ELF-1 (cell line): ENCODE measurements around the gene KRT10.
"Not testable (repeated sequence)": the region's sequence is repeated elsewhere in the genome, so short reads cannot be mapped to it uniquely, and the experiment has no call there.

Experiments used
- DNase-seq: peaks from one replicate; pipeline ENCODE4 v3.0.0-alpha.2; 2016; ENCODE audit warnings: low read depth, low spot score

The KRT10 gene

GRCh38 chr17:40822132-40822812 lies at the start of gene KRT10:
Gene KRT10 (minus strand): TSS chr17:40822614. CDS start chr17:40822585, 29 bp downstream.
- DNase-seq: no peak

- no peak for DNase-seq
Observed at GRCh38 chr17:40871316-40871715, 48.9 kb upstream of the KRT10 start.

DNA sequence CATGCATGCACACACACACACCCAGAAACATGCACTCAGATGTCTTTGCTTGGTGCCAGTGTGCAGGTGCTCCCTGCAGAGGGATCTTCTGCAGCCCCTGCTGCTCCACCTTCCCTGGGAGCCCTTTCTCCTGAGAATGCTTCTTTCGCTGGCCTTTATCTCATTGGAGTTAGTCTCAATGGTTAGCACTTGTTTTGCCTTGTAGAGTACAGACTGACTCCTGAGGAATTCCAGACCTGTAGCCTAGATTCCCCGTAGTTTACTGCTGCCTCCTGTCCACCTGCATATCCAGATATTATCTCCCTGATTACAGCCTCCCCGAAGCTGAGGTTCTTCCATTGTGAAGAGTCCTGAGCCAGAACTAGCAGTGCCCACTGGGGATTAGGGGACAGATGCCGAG lies 47.7 kb upstream of the KRT10 start:
- peak; percentile 18 for DNase-seq

DNA sequence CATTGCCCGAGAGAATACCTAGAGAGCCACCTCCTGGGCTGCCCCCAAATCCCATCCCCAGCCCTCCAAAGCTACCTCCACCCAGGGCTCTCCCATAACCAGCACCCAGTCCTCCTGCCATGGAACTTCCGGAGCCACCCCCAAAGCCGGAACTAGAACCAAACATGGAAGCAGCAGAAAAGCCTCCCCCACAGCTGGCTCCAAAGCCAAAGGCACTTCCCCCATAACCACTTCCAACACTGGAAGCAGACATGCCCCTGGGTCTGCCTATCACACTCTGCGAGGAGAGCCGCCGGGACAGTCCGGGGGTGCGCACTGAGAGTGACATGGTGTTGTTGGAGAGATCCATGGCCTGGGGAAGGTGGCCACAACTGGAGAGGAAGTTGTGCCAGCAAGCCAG lies 44.4 kb upstream of the KRT10 start, which contains the start of gene KRT12:
KRT12 (minus strand) TSS at position 386 of the 400 bp plus-strand sequence; CDS start at position 349, 37 bp downstream.
- no peak for DNase-seq

- no peak for DNase-seq
Observed at GRCh38 chr17:40864661-40865390, 42.4 kb upstream of the KRT10 start.

GRCh38 chr17:40862985-40863733 lies 40.7 kb upstream of the KRT10 start:
- DNase-seq: peak; percentile 80

- DNase-seq: no peak
Observed at GRCh38 chr17:40859536-40859935, 37.1 kb upstream of the KRT10 start.

GRCh38 chr17:40858667-40859066 lies 36.3 kb upstream of the KRT10 start:
- DNase-seq: not testable (repeated sequence)

DNA sequence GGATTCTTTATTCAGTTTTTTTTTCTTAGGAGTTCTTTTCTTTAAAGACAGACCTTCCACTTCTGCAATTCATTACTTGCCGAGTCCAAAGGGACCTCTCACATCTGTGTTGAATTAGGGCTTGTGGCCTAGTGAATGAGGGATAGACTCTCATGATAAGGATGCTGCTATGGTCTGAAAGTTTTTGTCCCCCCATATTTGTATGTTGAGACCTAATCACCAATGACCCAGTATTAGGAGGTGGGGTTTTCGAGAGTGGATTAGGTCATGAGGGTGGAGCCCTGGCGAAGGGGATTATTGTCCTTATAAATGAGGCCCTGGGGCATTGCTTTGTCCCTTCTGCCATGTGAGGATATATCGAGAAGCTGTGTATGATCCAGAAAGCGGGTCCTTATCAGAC lies 35.1 kb upstream of the KRT10 start:
- no peak for DNase-seq

- no peak for DNase-seq
Observed at GRCh38 chr17:40854175-40854814, 31.9 kb upstream of the KRT10 start.

GRCh38 chr17:40852364-40852763 lies 29.9 kb upstream of the KRT10 start:
- DNase-seq: no peak

GRCh38 chr17:40850293-40850972 lies 28.0 kb upstream of the KRT10 start:
- no peak for DNase-seq

GRCh38 chr17:40849723-40850122 lies 27.3 kb upstream of the KRT10 start:
- no peak for DNase-seq

DNA sequence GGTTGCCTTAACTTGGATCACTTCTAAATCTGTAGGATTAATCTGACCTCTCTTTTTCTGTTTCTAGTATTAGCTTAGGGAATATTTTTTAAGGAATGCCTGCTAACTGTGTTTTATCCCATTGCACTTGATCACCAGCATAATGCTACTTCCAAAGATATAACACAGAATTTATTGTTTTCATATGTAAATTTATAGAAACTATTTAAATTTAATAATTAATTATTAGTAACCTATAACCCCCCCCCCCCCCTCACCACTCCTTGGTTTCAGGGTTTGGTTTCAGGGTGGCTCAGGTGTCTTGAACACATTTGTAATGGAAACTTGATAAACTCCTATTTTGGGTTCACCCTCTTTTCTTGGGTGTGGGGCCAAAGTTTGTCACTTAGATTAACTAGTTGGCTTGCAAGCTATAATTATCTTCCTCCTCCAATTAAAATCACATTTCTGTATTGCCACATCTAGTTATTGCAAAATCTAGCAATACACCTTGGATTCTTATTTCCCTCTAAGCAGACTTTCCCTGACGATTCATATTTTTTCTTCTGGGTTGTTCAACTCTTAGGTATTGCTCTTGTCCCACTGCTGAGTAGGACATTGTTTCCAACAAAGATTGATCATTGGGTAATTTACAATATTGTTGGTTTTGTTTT lies 26.3 kb upstream of the KRT10 start:
- no peak for DNase-seq

DNA sequence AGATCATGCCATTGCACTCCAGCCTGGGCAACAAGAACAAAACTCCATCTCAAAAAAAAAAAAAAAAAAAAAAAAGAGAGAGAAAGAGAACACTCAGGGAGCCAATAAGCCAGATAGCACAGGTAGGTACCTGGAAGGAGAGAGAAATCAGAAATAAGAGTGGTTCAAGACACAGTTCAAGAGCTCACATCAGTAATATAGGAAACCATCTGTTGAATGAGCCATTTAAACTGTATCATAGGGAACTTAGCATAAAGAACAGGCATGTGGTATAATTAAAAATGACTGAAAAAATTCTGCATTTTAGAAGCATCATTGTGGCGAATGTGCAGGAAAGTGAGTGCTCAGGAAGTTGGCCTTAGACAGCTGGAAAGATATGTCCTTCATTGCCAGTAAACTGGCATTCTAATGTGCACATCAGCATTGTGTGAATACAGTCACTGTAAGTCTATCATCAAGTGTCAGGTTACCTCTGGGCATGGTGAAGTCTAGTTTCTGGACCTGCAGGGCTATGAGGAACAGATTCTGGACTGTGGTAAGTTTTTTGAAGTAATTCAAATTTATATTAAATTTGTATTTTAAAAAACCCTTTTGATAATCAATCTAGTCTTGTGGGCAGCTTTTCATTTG lies 24.2 kb upstream of the KRT10 start:
- DNase-seq: no peak

GRCh38 chr17:40844671-40845107 lies 22.3 kb upstream of the KRT10 start:
- DNase-seq: no peak

- no peak for DNase-seq
Observed at GRCh38 chr17:40843242-40843641, 20.8 kb upstream of the KRT10 start.

DNA sequence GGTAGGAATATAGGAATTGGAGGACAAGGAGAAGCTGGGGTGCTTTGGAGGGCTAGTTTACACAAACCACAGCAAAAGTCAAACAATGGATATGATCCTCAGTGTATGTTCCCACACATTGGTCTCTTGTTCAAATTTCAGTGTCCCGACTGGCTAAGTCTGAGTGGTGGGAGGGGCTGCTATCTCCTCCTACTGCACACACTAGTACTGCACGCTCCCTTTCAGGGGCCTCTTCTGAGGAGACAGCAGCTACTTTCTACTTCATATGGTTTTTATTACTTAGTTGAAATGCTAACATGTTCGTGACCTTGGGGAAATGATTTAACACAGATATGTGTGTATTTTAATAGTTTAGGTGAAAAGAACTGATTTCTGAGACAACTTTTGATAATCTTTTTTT lies 18.8 kb upstream of the KRT10 start:
- no peak for DNase-seq

DNA sequence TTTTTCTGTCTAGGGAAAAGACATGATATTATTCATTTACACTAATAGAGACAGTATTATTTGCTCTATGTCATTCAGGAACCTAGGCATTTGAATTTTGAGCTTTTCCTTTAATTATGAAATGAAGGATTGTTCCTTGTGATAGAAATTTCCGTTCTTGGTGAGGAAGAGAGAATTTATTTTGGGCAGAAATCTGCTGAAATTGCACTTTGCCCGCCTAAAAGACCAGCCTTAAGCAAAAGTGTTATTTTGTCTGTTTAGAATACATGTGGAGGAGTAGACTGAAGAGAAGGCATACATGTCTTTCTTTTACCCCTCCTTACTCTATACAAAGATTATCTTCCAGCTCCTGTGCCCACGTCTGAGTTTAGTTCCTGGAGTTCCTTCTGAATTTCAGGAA lies 16.8 kb upstream of the KRT10 start:
- no peak for DNase-seq

- DNase-seq: no peak
Observed at GRCh38 chr17:40836020-40836419, 13.6 kb upstream of the KRT10 start.
